Measurements from ENCODE around the gene PTGES2. TPM values are rescaled to one million over a fixed set of nuclear protein-coding genes. Genes with fewer than 3 reads are reported as not detected.

The PTGES2 gene
- total RNA-seq, 1 donor from 2014 or later = 58.5 TPM

GRCh38 chr9:128167209-128167608 lies 39.7 kb upstream of the PTGES2 start:
- TF ChIP-seq CTCF (conservative IDR thresholded peaks at IDR 0.05; ENCODE audit: low read depth, low read length) = no peak
- H3K4me3 ChIP-seq (ENCODE audit: low read depth, low read length) = no peak overlapping the region
- no peak for DNase-seq (ENCODE audit: low read depth)

- H3K4me3 ChIP-seq (ENCODE audit: low read depth, low read length) = no peak overlapping the region
- no peak for DNase-seq (ENCODE audit: low read depth)
- no peak for TF ChIP-seq CTCF (conservative IDR thresholded peaks at IDR 0.05; ENCODE audit: low read depth, low read length)
Observed at GRCh38 chr9:128166169-128166568, 38.6 kb upstream of the PTGES2 start.

- H3K4me3 ChIP-seq (ENCODE audit: low read depth, low read length) = no peak overlapping the region
- DNase-seq (ENCODE audit: low read depth) = no peak
- TF ChIP-seq CTCF (conservative IDR thresholded peaks at IDR 0.05; ENCODE audit: low read depth, low read length) = no peak
Observed at GRCh38 chr9:128164307-128164885, 36.9 kb upstream of the PTGES2 start.

GRCh38 chr9:128163523-128164306 lies 36.2 kb upstream of the PTGES2 start:
- TF ChIP-seq CTCF (conservative IDR thresholded peaks at IDR 0.05; ENCODE audit: low read depth, low read length) = no peak
- DNase-seq (ENCODE audit: low read depth) = no peak
- H3K4me3 ChIP-seq (ENCODE audit: low read depth, low read length) = no peak overlapping the region

GRCh38 chr9:128163027-128163515 lies 35.5 kb upstream of the PTGES2 start:
- no peak for DNase-seq (ENCODE audit: low read depth)
- no peak for TF ChIP-seq CTCF (conservative IDR thresholded peaks at IDR 0.05; ENCODE audit: low read depth, low read length)
- H3K4me3 ChIP-seq (ENCODE audit: low read depth, low read length) = no peak overlapping the region

- no peak for DNase-seq (ENCODE audit: low read depth)
- no peak for TF ChIP-seq CTCF (conservative IDR thresholded peaks at IDR 0.05; ENCODE audit: low read depth, low read length)
- H3K4me3 ChIP-seq (ENCODE audit: low read depth, low read length) = no peak overlapping the region
Observed at GRCh38 chr9:128162215-128163026, 34.9 kb upstream of the PTGES2 start.

Measured in epithelial cell of proximal tubule (primary cell).